Measurements from ENCODE around the gene CAGE1.

CAGE1 gene

GRCh38 chr6:7301702-7302101 lies 87.8 kb downstream of the CAGE1 start:
- DNase-seq, result no peak

GRCh38 chr6:7300926-7301325 lies 88.6 kb downstream of the CAGE1 start:
- DNase-seq, result no peak

- no peak for DNase-seq
These were observed 91.4 kb downstream of the CAGE1 start for GRCh38 chr6:7298113-7298512.

GRCh38 chr6:7296602-7297001 lies 92.9 kb downstream of the CAGE1 start:
- no peak for DNase-seq

GRCh38 chr6:7295916-7296315 lies 93.6 kb downstream of the CAGE1 start:
- DNase-seq, result no peak

- no peak for DNase-seq
These were observed 96.8 kb downstream of the CAGE1 start for GRCh38 chr6:7292596-7293255.

- no peak for DNase-seq
These were observed 99.5 kb downstream of the CAGE1 start for GRCh38 chr6:7290079-7290478.

GRCh38 chr6:7285416-7285815 lies 104.1 kb downstream of the CAGE1 start:
- DNase-seq, result no peak

- DNase-seq, result no peak
These were observed 105.9 kb downstream of the CAGE1 start for GRCh38 chr6:7283676-7284075.

GRCh38 chr6:7282097-7282906 lies 107.2 kb downstream of the CAGE1 start:
- DNase-seq, result no peak

All from NCI-H1694 (cell line).